Erythroblast (primary cell): Measurements from ENCODE around the gene LDLRAD4.
A peak's percentile ranks its signal among the peaks of the same experiment; 100 is the strongest.

Experiments
- DNase-seq, 2 experiments: peaks; one replicate each; lab custom pipeline; 2025; lab: John Stamatoyannopoulos, UW
- GATA1 ChIP-seq: IDR thresholded peaks from 2 replicates; pipeline ENCODE4 v1.6.1; 2011; ENCODE audit warnings: low read depth, mild to moderate bottlenecking, control low read depth, low read length, moderate library complexity
- POLR2A ChIP-seq: IDR thresholded peaks from 2 replicates; pipeline ENCODE4 v1.6.1; 2011; ENCODE audit warnings: mild to moderate bottlenecking, low read length

LDLRAD4 gene

DNA sequence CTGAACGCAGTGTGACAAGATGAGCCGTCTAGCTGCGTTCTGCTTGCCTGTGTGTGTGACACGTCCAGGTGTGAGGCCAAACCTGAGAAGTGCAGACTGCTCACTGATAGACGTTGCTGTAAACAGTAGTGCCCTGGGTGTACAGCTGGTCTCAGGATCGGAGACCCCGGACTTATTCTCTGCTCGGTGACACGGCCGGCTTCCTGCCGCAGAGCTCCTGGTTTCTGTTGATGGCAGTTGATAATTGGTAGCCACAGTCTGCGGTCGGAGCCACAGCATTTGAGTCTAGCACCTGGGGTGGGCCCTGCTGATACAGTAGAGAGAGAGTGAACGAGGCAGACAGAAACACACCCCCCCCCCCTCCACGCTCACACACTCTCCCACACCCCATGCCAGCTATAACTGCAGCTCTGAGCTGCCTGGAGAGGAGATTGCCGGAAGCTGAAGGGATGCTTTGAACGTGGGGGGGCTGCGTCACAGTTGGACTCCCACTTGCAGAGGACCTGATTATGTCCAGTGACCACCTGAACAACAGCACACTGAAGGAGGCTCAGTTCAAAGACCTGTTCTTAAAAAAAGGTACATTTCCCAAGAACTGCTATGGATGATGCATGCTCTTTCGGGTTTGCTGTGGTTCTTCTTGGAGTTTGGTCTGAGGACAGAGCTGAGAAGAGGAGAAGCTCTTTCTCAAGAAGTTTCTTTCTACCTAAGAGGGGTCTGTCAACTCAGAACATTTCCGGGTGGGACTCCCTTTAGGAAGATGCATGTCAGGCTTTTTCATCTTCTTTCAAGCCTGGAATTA lies 393.8 kb downstream of the LDLRAD4 start:
- DNase-seq: no peak

DNA sequence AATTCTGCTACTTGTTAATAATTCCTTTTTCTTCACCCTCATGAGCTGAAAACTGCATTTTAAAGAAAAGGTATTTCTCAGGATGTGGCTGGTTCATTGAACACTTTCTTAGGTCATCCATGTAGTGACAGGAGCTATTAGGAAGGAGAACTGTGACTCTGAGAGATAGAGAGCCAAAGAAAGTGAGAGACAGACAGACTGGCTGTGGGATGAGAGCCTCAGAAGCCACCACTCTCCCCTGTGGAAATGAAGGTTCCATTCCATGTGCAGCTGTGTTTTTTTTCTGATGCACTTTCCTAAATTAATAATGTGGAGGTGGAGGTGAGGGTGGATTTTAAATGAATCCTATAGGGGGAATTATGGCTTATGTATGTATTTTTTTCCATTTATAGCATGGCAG lies 394.5 kb downstream of the LDLRAD4 start:
- TF ChIP-seq POLR2A (no peak), GATA1 (no peak)
- no peak for DNase-seq

More for the DNA sequence above, 393.8 kb downstream of the LDLRAD4 start:
- TF ChIP-seq GATA1 (no peak), POLR2A (no peak)

DNA sequence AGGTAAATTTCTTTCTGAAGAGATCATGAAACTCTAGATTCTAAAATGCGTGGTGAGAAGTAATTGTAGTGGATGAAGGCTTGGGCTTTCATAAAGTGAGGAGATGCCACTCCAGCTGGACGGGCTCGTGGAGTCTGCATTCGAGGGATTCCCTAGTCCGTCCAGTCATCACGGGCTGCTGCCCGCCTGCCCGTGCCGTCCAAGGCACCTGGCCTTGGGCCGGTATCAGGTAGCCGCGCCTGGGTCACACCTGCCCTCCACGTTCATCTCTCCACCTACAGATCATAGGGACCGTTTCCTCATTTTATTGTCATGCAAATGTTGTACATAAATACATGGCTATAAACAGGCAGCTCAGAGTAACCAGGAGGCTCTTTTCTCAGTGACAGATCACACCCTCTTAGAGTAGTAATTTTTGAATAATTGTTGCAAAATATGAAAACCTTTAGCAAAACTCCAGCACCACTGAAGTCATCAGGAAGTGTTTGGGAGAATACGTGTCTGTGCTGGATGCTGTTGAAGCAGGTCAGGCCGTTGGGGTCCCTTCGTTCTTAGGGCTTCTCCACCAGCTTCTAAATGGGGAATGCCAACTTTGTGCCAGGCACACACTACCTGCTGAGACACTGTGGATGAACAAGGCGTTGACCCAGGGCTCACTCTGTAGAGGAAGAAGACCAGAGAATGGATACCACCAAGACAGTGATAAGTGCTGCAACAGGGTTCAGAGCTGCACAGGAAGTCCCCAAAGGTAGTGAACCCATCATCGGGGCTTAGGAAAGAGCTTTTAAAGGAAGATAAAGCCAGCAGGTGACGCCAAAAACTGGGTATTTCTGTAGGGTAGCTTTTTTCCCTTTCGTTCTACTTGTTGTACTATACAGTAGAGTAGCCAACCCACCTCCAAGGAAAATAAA lies 395.3 kb downstream of the LDLRAD4 start:
- DNase-seq: no peak
- TF ChIP-seq POLR2A (no peak), GATA1 (no peak)

DNA sequence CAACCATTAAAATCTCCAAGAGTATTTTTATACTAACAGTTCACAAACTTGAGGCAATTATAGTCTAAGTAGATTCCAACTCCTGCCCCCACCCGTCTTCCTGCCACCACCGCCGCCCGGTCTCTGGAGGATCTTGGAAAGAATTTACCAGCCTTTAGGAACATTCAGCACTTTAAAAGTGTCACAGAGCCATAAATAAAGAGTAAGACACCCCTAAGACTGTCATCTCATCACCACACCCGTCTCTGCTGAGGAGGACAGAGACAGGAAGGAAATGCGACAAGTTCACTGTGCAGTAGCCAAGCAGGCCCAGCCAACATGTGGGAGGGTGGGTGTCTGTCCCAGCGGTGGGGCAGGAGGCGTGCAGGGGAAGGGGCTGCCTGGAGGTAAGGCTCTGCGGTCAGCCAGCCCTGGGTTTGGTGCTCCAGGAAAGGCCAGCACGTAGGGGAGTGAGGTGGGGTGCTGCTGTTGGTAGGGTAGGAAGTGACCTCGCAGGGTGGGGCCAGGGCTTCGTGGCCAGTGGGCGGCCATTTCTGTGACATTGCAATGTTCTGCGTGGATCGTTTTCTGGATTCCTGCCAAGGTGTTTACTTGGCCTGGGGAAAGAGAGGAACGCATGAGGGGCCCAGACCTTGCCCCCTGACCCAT lies 396.2 kb downstream of the LDLRAD4 start:
- DNase-seq: peak in 1 of 2 experiments; percentile 20
- no peak for TF ChIP-seq POLR2A
- TF ChIP-seq GATA1: no peak

DNA sequence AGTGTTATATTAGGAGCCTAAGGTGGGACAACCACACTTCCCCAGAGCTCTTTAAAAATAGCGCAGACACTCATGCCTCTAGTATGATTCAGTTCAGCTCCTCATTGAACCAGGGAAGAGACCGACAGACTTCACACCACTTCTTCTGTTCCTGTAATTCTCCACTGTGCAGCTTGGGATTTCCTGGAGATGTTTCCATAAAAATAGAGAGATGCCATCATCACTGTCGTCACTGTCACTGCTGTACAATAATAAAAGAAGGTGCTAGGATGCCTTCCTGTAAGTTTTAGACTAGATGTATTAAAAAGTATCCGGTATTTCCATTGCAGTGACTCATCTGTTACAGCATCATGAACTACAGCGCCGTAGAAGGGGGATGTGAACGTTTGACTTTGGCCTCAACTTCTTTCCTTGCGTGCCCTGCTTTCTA lies 396.9 kb downstream of the LDLRAD4 start:
- TF ChIP-seq POLR2A (no peak), GATA1 (no peak)
- DNase-seq: no peak

DNA sequence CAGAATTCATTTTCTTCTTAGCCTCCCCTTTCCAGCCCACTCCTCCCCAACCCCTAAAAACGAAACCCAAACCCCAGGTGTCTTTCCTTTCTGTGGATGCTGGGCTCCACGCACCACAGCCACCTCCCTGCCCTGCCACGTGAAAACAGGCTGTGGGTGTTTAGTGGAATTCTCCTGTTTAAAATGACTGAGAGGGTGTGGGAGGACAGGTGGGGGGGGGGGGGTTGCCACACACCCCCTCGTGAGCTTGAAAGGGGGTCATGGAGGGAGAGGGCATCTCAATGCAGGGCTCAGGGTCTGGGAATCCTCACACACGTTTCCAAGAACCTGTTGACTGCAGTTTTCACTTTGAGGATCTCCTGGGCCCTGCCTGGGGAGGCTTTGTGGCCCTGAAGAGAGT lies 397.5 kb downstream of the LDLRAD4 start:
- TF ChIP-seq GATA1 (no peak), POLR2A (no peak)
- no peak for DNase-seq

DNA sequence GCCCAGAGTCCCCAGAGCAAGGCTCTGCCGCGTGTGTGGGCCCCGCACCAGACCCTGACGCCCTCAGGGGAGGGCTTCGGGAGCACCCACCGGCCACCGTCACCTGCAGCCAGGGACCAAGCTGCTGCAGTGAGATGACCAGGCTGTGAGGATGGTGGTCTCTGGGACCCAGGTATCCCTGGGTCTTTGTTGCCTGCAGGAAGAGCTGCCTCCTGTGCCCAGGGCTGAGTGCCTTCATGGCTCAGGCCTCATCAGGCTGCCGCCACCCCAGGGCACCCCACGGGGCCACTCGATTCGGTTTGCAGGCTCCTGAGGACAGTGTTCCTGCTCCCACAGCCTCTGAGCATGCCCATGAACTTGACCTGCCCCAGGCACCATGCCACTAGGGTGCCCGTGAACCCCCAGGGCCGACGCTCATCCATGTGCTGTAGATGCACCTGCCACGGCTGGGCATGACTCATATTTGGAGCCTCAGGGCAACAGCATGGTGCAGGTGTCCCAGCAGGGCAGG lies 398.0 kb downstream of the LDLRAD4 start:
- TF ChIP-seq POLR2A (no peak), GATA1 (no peak)
- DNase-seq: no peak

DNA sequence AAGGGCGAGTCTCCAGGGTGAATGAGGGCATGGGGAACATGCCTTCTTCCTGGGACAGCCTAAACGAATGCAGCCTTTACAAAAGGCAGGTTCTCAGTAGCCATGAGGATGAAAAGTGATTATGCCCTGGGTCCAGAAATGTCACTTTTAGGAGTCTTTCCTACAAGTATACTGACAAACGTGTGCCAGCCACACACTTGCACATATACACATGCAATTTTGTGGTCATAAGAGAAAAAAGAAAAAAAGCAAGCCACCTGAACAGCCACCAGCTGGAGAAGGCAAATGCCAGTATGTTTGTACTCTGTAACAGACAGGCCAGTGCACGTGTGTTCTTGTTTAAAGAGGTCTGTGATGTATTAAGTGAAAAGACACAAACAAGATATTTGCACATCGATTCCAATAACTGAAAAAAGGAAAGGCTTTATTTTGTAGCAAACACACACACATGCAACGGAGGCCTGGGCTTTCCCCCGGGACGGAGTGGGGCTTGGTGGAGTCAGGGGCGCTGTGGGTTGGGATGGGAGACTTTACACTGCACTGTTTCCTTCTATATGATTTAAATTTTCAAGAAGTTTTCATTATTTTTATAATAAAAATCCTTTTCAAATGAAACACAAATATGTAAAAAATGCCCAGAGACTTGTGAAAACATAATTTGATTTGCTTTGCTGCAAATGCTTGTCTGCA lies 399.4 kb downstream of the LDLRAD4 start:
- no peak for DNase-seq

DNA sequence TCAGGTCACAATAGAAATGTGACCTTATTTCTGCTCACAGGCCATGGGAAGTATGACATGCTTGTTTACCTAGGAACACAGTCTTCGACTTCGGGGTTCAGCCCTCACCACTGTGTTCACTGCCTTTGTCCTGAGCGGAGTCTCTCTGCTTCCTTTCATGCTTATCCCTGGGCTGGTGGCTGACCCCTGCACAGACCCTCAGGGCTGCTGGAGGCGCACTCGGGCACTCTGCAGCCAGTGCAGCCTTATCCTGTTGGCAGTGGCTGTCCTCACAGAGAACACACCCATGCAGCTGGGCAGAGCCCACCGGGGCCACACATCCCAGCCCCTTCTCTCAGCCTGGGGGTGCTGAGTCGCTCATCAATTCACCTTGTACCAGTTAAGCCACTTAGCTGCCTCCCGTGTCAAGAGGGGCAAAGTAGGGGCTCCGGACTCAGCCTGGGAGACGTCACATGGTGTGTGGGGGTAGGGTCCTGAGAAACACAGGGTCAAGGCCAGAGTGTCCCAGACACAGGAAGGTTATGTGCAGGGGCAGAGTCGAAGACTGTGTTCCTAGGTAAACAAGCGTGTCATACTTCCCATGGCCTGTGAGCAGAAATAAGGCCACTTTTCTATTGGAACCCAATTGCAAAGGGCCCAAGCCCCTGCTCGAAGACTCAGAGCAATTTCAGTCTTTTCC lies 400.3 kb downstream of the LDLRAD4 start:
- no peak for DNase-seq

More for the DNA sequence above, 399.4 kb downstream of the LDLRAD4 start:
- TF ChIP-seq GATA1 (no peak), POLR2A (no peak)

DNA sequence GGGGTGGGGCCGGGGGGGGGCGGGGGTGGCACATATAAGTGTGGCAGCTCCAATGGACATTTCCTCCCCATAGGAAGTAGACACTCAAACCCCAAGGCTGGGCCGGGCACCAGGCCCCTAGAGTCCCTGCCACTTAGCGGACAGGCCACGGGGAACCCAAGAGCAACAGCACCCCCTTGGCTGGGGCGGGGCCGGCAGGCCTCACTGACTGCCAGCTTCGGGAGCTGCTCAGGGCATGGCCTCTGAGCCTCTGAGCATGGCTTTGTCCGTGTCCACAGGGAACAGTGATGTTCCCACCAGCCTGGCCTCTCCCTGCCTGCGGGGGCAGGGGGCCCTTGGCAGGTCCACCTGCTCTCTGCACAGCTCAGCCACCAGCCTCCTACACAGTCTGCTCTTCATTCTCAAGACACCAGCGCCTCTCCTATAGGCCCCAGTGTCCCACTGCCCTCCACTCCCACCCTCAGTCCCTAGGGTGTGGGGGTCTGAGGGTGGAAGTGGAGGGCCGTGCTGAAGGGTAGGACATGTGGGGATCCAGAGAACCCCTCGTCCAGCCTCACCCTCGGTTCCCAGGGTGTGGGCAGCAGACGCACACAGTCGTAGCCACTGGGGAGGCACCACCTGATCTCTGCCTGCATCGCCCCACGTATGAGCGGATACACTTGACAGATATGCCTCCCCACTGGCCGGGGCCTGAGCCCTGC lies 401.1 kb downstream of the LDLRAD4 start:
- TF ChIP-seq GATA1 (no peak), POLR2A (no peak)
- DNase-seq: no peak

More for the DNA sequence above, 400.3 kb downstream of the LDLRAD4 start:
- TF ChIP-seq GATA1: no peak
- TF ChIP-seq POLR2A: no peak

DNA sequence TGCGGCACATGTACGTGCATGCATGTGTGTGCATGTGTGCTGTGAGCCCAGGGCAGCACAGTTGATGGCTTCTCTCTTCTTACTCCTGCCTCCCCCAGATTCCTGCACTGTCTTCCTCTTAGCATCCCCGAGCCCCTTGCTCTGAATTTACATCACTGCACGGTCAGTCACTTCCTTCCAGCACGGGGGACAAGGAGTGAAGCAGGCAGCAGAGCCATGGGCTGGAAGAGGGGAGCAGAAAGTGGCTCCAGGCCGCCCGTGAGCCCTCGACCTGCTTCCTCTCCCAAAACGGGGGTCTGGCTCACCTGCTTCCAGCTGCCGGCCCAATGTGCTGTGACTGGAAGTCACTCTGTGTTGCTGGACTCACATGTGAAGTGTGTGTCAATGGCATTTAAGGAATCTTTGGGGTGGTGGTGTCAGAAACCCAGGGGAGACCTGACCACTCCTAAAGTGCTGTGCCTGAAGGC lies 401.7 kb downstream of the LDLRAD4 start:
- TF ChIP-seq POLR2A: no peak
- no peak for TF ChIP-seq GATA1
- no peak for DNase-seq
